BLaER1 (cell line): ENCODE results near the gene PRICKLE2.

Experiments used
- H3K27ac ChIP-seq: shearing (Covaris generic); formaldehyde crosslinking; 2 replicates; pipeline ENCODE4 v1.8.1; 2022
- H3K27me3 ChIP-seq: shearing (Covaris generic); formaldehyde crosslinking; 2 replicates; pipeline ENCODE4 v1.8.1; 2022
- H3K36me3 ChIP-seq: shearing (Covaris generic); formaldehyde crosslinking; 2 replicates; pipeline ENCODE4 v1.8.1; 2022
- H3K4me1 ChIP-seq: shearing (Covaris generic); formaldehyde crosslinking; 2 replicates; pipeline ENCODE4 v1.8.1; 2022
- H3K4me2 ChIP-seq: shearing (Covaris generic); formaldehyde crosslinking; 2 replicates; pipeline ENCODE4 v1.8.1; 2022
- H3K4me3 ChIP-seq: shearing (Covaris generic); formaldehyde crosslinking; 2 replicates; pipeline ENCODE4 v1.8.1; 2022
- H3K9ac ChIP-seq: shearing (Covaris generic); formaldehyde crosslinking; 2 replicates; pipeline ENCODE4 v1.8.1; 2022
- H3K9me3 ChIP-seq: shearing (Covaris generic); formaldehyde crosslinking; 2 replicates; pipeline ENCODE4 v1.8.1; 2022
- H4K20me1 ChIP-seq: shearing (Covaris generic); formaldehyde crosslinking; 2 replicates; pipeline ENCODE4 v1.8.1; 2022
- Cebpa-rat ChIP-seq: shearing (Covaris generic); IDR thresholded peaks from 2 replicates; pipeline ENCODE4 v1.8.1; 2022

Gene PRICKLE2

GRCh38 chr3:64235605-64236004 is 10.3 kb upstream of the PRICKLE2 start:
- no peaks in the 10 kb centered on the region for H3K27me3 ChIP-seq
- H3K27ac ChIP-seq = no peak overlapping the region
- no peaks in the 10 kb centered on the region for H4K20me1 ChIP-seq
- peaks cover 21% of the 10 kb centered on the region for H3K9me3 ChIP-seq
- H3K4me3 ChIP-seq = no peak overlapping the region
- TF ChIP-seq Cebpa-rat = no peak
- no peak overlapping the region for H3K9ac ChIP-seq
- no peaks in the 10 kb centered on the region for H3K4me1 ChIP-seq
- no peak overlapping the region for H3K4me2 ChIP-seq
- no peaks in the 10 kb centered on the region for H3K36me3 ChIP-seq

DNA sequence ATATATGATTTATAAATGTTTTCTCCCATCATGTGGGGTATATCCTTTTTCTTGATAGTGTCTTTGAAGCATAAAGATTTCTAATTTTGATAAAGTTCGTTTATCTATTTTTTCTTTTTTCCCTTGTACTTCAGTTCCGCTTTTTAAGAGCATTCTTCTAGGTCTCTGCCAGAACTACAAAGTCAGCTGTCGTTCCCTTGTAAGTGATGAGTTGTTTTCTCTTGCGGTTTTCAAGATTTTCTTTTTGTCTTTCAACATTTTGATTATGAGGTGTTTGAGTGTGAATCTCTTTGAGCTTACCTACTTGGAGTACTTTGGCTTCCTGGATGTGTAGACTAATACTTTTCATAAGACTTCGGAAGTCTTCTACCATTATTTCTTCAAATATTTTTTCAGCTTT is 9.3 kb upstream of the PRICKLE2 start:
- no peak overlapping the region for H3K4me3 ChIP-seq
- H3K4me1 ChIP-seq = no peaks in the 10 kb centered on the region
- no peak overlapping the region for H3K9ac ChIP-seq
- H3K27ac ChIP-seq = no peak overlapping the region
- H3K9me3 ChIP-seq = peaks cover 21% of the 10 kb centered on the region
- no peaks in the 10 kb centered on the region for H3K27me3 ChIP-seq
- no peaks in the 10 kb centered on the region for H4K20me1 ChIP-seq
- H3K36me3 ChIP-seq = no peaks in the 10 kb centered on the region
- H3K4me2 ChIP-seq = no peak overlapping the region
- TF ChIP-seq Cebpa-rat = no peak

GRCh38 chr3:64232821-64233220 is 7.6 kb upstream of the PRICKLE2 start:
- H3K4me2 ChIP-seq = no peak overlapping the region
- no peaks in the 10 kb centered on the region for H3K36me3 ChIP-seq
- peaks cover 18% of the 10 kb centered on the region for H3K9me3 ChIP-seq
- no peaks in the 10 kb centered on the region for H4K20me1 ChIP-seq
- H3K4me3 ChIP-seq = no peak overlapping the region
- no peaks in the 10 kb centered on the region for H3K27me3 ChIP-seq
- no peak overlapping the region for H3K27ac ChIP-seq
- H3K4me1 ChIP-seq = no peaks in the 10 kb centered on the region
- TF ChIP-seq Cebpa-rat = no peak
- H3K9ac ChIP-seq = no peak overlapping the region

DNA sequence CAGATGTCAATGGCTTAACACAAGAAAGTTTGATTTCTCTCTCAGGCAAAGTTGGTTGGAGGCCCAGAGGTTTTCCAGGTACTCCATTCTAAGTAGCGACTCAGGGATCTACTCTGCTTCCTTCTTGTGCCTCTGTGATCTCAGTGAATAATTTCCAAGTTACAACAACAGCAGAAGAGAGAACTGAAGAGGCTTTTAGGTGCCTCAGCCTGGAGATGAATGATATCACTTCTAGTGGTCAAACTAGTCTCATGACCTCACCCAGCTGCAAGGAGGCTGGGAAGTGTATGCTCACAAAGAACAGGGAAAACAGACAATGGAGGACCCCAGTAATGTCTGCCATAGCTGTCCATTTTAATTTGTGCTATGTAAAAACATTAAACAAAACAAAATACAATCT is 4.6 kb upstream of the PRICKLE2 start:
- no peak overlapping the region for H3K9ac ChIP-seq
- H3K9me3 ChIP-seq = no peaks in the 10 kb centered on the region
- H3K36me3 ChIP-seq = no peaks in the 10 kb centered on the region
- no peak overlapping the region for H3K27ac ChIP-seq
- H3K27me3 ChIP-seq = no peaks in the 10 kb centered on the region
- peaks cover 12% of the 10 kb centered on the region for H3K4me1 ChIP-seq
- TF ChIP-seq Cebpa-rat = no peak
- no peak overlapping the region for H3K4me3 ChIP-seq
- no peaks in the 10 kb centered on the region for H4K20me1 ChIP-seq
- H3K4me2 ChIP-seq = no peak overlapping the region

DNA sequence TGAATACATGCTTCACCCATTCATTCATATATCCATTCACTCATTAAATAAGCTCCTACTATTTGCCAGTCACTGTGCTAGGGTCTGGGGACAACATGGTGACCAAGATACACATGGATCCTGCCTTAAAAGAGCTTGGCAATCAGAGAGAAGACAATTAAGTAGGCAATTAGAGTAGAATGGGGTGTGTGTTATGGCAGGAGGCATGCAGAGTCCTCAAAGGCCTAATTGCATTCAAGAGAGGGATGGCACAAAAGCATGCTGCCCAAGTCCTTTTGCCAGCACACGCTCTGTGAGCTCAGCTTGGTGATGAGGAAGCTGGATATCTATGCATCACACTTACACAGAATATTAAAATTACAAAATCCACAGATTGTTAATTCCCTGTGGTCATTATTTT is 2.8 kb upstream of the PRICKLE2 start:
- H3K27ac ChIP-seq = no peak overlapping the region
- H3K4me1 ChIP-seq = peaks cover 26% of the 10 kb centered on the region
- H3K9me3 ChIP-seq = no peaks in the 10 kb centered on the region
- H3K9ac ChIP-seq = no peak overlapping the region
- no peaks in the 10 kb centered on the region for H3K27me3 ChIP-seq
- TF ChIP-seq Cebpa-rat = no peak
- no peaks in the 10 kb centered on the region for H4K20me1 ChIP-seq
- no peak overlapping the region for H3K4me2 ChIP-seq
- no peak overlapping the region for H3K4me3 ChIP-seq
- no peaks in the 10 kb centered on the region for H3K36me3 ChIP-seq

DNA sequence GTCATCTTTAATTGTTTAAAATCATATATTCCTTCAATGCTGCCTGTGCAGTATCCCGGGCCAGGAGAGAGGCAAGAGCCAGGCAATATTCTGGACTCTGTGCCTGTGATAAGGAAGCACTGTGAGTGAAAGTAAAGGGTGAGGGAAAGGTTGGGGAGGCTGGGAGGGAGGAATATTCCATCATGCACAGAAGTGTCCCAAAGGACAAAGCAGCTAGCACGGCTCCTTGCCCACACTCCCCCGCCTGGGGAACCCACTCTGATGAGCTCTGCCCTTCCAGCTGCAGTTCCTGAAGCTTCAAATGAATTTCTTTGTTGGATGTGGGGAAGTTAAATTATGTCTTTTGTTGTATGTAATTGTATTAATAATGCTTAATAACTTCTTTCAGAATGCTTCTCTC is 1.5 kb upstream of the PRICKLE2 start:
- Histone ChIP-seq H4K20me1 (no peaks in the 10 kb centered on the region), H3K4me2 (no peak overlapping the region), H3K4me1 (peaks cover 26% of the 10 kb centered on the region), H3K4me3 (no peak overlapping the region), H3K27ac (no peak overlapping the region), H3K27me3 (no peaks in the 10 kb centered on the region), H3K9me3 (no peaks in the 10 kb centered on the region), H3K9ac (no peak overlapping the region), H3K36me3 (no peaks in the 10 kb centered on the region)
- TF ChIP-seq Cebpa-rat = no peak

GRCh38 chr3:64225695-64226499 is 631 bp upstream of the PRICKLE2 start:
- Histone ChIP-seq H3K4me1 (peaks cover 26% of the 10 kb centered on the region), H3K36me3 (no peaks in the 10 kb centered on the region), H3K9me3 (no peaks in the 10 kb centered on the region), H3K27ac (no peak overlapping the region), H3K27me3 (no peaks in the 10 kb centered on the region), H4K20me1 (no peaks in the 10 kb centered on the region), H3K9ac (no peak overlapping the region), H3K4me3 (no peak overlapping the region), H3K4me2 (peak overlapping the region; percentile 52)
- TF ChIP-seq Cebpa-rat = no peak

GRCh38 chr3:64223791-64224745 is 1.2 kb downstream of the PRICKLE2 start:
- Histone ChIP-seq H3K36me3 (no peaks in the 10 kb centered on the region), H3K4me1 (peaks cover 26% of the 10 kb centered on the region), H3K9me3 (no peaks in the 10 kb centered on the region), H3K4me2 (peak overlapping the region; percentile 52), H3K27me3 (no peaks in the 10 kb centered on the region), H3K27ac (no peak overlapping the region), H3K9ac (no peak overlapping the region), H4K20me1 (no peaks in the 10 kb centered on the region), H3K4me3 (no peak overlapping the region)
- no peak for TF ChIP-seq Cebpa-rat

DNA sequence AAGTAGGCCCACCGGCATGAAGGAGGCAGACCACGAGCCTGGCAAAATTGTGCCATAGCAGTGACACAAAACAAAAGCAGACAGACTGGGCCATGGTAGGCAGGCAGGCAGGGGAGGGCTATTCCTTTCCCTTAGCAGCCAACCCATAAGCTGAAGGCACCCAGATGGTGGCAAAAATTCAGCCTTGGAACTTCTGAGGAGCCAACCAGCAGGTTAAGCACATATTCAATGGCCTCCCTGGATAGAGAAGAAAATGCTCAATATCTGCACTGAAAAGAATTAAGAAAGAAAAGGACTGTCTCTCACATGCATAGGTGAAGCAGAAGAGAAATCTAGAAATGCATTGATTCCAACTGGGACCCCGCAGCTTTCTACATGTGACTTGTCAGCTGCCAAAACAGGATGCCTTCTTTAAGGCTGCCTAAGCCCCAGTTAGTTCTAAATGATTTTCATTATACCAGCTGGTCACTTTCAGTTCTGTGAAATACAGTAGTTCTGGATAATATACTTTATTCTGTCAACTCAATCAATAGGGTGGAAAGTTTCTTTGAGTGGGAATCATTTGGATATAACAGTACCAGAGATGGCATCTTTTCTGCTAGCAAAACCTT is 2.7 kb downstream of the PRICKLE2 start:
- TF ChIP-seq Cebpa-rat = no peak
- Histone ChIP-seq H4K20me1 (no peaks in the 10 kb centered on the region), H3K36me3 (no peaks in the 10 kb centered on the region), H3K9ac (no peak overlapping the region), H3K4me1 (peaks cover 26% of the 10 kb centered on the region), H3K27ac (no peak overlapping the region), H3K27me3 (no peaks in the 10 kb centered on the region), H3K4me2 (no peak overlapping the region), H3K4me3 (no peak overlapping the region), H3K9me3 (no peaks in the 10 kb centered on the region)
